ENCODE results near the gene DENND1A.

DENND1A gene

DNA sequence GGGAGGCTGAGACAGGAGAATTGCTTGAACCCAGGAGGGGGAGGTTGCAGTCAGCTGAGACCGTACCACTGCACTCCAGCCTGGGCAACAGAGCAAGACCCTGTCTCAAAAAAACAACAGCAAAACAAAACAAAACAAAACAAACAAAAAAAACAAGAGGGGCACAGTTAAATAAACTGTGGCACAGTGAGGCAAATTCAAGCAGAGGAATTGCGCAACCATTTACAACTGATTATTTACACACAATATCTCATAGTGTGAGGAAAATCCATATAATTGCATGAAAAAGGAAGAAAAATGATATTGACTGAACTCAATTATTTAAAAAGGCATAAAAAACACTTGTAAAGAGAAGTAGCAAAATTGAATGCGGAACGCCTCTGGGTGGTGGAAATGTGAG, 412.4 kb downstream of the DENND1A start:
- in situ Hi-C loops (cut with MboI; ENCODE audit: low sequenced_read_pairs): no loop called here

DNA sequence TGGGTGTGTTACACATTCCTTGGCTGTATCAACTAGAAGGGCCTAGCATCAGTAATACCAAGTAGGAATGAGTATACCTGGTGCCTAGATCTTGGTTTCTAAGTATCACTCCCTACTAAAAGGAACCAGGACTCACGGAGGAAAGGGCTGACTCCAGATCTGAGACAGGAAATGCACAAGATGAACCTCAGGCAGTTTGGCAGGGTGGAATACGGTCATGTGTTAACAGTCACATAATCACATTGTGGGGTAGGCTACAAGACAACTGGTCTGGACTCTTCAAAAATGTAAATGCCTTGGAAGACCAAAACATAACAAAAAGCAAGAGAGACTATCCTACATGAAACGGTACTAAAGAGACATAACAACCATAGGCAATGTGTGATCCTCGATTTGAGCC, 415.2 kb downstream of the DENND1A start:
- in situ Hi-C loops (cut with MboI; ENCODE audit: low sequenced_read_pairs): no loop called here

DNA sequence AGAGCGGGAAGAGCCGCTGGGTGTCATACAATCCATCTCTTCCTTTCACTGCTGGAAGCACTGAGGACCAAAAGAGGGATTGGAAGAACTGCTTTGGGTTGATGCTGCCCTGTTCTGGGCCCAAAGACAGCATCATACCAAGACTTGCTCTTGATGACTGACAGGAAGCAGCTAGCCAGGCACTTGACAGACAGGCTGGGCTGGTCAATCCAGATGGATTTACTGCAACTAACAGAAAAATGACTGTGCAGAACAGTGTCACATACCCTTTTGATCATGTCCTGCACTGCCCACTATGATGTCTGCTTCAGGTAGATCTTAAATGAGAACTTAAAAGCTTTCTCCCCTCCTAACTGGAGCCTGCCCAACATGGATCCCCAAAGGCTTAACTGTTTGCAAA, 416.4 kb downstream of the DENND1A start:
- in situ Hi-C loops (cut with MboI; ENCODE audit: low sequenced_read_pairs): no loop called here

DNA sequence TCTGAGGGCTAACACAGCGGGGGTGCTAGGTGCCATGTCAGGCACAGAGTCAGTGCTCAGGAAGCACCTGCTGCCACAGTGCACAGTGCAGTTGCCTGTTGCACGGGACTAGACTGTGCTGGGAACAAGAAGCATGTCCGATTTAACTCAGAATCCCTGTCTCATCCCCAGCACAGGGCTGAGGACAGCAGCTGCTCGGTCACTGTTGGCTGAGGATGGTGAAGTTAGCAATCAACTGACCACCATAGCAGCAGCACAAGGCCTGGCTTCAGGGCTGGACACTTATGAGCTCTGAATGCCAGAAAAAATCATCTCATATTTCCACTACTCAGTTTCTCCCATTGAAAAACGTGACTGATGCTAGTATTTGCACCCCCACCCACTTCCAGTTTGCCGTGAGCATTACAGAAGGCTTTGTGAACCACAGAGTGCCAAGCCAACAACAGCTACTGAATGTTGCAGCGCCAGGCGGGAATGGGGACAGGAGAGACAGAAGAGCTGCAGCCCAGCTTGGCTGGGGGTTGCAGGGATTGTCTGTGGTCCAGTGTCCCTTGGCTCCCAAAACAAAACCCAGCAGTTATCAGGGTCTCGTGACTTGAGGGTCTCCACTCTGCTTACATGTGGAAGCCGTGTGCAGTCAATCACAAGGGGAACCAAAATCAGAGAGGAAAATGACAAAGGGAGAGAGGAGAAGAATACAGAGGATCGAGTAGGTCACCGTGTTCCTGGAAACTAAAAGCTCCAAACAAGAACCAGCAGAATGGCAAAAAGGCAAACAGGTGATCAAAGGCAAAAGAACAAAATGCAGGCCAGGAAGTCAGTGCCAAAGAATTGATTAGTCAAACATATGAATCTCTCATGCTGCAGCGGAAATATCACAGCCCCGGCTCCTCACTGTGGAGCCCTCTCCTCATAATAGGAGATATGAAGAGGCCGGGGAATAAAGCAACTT, 418.3 kb downstream of the DENND1A start:
- in situ Hi-C loops (cut with MboI; ENCODE audit: low sequenced_read_pairs): no loop called here

DNA sequence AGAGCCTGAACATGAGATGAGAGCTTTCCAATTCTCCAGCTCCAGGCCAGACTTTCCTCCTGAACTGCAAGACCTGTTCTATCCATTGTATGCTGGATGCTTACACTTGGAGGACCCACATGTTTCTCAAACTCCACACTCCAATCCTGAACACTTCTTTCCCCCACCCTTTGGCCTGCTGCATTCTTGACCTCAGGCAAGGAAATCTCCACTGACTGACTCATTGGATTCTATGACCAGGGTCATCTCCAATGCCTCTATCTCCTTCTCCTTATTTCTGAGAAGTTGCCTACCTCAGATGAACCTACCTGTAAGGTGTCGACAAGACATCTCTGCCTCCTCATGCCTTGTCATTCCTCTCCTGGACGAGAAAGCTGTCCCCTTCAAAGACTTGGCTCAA, 420.3 kb downstream of the DENND1A start:
- in situ Hi-C loops (cut with MboI; ENCODE audit: low sequenced_read_pairs): no loop called here

DNA sequence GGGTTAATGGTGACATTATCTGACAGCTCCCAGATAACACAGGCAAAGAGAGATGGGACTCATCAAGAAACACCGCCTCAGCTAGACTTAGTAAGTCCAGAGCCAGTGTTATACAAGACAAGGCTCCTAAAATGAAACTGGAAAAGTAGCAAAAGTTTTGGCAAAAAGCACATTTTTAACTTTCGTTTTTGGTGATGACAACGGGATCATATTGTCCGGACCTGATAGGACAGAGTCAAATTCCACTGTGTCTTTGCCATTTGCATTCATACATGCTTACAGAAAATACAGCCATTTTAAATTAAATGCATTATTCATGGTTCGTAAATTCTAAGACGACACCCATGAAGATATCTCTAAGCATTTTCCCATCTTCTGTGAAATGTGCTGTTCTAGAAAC, 421.9 kb downstream of the DENND1A start:
- in situ Hi-C loops (cut with MboI; ENCODE audit: low sequenced_read_pairs): no loop called here

DNA sequence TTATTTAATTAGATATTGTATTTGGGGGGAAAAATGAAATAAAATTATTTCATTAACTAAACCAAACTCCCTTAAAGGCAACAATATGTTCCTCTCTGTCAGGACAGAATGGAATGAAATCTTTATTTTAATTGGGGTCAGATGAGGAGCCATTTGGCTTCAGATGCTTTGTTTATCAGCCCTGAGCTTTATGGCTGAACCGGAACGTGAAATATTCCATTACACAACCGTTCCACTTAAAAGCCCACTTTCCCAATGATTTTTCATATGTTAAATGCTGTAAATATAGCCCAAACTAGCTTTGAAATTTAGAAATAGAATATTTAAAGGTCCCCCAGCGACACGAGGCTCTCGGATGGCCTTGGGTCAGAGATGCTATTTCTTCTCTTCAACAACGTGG, 424.4 kb downstream of the DENND1A start:
- in situ Hi-C loops (cut with MboI; ENCODE audit: low sequenced_read_pairs): no loop called here

DNA sequence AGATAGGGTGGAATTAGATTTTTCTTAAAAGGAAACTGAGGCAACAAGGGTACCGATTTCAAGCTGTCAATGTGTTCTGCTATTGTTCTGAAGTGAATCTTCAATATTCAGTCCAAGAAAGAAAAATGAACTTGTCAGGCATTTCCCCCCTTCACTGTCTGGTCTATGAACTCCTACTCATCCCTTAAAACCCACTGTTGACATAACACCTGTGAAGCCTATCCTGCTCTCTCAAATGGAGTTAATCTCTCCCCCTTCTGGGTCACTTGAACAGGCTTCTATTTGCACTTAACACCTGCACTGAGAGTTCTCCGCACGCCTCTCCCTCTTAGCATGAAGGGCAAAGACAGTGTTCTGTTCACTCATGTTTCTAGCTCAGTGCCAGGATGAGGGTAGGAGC, 429.6 kb downstream of the DENND1A start:
- in situ Hi-C loops (cut with MboI; ENCODE audit: low sequenced_read_pairs): no loop called here

DNA sequence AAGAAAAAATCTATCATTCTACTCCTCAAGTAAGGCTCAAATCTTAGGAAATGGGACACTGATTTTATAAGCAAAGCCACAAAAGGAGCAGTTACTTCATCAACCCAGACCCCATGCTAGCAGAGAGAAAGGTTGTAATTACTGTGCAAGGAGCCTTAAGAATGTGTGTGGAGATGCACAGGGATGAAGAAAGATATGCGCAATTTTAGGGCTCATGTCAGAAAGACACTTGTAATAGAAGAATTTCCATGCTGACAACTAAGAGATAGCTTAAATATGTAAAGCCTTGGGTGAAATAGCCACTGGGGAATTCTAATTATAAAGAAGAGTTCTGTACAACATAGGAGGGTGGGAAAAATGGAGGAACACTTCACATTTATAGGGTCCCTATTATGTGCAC, 432.1 kb downstream of the DENND1A start:
- in situ Hi-C loops (cut with MboI; ENCODE audit: low sequenced_read_pairs): no loop called here

DNA sequence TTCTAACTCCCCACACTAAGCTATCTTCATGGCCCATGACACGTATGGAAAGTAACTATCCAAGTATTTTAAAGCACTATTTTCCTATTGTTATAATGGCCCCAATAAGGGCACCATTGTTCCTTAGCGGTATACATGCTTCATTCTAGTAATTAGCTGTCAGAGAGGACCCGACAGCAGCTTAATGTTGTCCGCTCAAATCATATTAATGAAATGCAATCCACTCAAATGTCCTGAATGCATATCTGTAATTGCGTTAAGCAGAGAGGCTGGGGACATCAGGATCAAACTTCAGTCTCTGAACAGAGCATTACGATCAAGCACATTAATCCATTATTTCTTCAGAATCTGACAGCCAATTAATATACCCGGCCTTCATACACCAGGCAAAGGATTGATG, 434.2 kb downstream of the DENND1A start:
- in situ Hi-C loops (cut with MboI; ENCODE audit: low sequenced_read_pairs): no loop called here

DNA sequence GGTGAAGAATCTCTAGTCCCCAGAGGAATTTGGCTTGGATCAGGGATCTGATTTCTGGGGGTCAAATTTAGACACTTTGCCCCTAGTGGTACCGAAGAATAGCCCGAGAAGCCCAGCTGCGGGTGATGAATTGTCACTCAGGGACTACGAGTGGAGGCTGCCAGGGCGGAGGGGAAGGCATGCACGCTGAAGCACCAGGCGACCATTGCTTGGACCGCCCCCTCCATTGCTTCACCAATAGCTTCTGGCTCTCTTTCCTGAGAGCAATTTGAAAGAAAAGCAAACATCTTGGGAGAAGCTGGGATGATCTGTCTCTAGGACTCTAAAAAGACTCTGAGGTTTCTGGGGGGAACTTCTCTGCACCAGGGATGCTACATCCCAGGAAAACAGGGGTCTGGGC, 436.3 kb downstream of the DENND1A start:
- in situ Hi-C loops (cut with MboI; ENCODE audit: low sequenced_read_pairs): no loop called here

DNA sequence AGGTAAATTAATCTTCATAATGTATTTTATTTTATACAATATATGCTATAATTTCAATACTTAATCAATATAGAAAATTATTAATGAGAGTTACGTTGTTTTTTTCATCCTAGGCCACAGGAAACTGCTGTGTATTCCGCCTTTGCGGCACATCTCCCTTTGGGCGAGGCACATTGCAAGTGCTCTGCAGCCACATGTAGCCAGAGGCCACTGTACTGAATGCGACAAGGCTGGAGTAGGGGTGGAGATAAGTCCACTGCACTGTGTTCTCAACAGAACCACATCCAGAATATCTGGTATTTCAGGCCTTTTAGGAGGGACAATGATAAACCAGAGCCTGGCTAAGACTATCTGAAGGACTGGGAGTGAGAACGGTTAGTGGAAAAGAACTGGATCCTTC, 439.2 kb downstream of the DENND1A start:
- in situ Hi-C loops (cut with MboI; ENCODE audit: low sequenced_read_pairs): no loop called here

DNA sequence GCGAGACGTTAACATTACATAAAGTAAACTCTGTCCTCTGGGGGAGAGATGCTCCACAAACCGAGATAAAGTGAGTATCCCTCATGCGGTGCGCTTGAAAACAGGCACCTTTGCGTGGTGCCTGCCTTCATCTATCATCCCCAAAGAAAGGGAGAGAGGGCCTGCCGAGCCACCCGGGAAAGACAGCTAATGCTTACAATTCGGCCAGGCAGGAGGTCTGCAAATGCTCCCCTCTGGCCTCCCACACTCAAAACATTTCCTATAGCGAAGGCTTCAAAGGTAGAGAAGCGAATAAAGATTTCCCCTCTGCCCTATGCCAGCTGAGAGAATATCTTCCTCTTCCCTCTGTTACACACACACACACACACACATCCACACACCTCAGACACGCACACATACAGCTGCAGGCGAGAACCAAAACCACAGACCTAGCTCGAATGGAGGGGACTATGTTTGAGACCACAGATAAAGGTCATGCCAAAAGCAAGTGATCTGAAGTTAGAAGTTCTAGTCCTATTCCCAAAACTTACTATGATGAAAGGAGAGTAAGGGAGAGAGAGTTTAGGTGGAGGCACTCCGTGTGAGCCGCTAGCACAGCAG, 441.1 kb downstream of the DENND1A start:
- in situ Hi-C loops (cut with MboI; ENCODE audit: low sequenced_read_pairs): no loop called here

DNA sequence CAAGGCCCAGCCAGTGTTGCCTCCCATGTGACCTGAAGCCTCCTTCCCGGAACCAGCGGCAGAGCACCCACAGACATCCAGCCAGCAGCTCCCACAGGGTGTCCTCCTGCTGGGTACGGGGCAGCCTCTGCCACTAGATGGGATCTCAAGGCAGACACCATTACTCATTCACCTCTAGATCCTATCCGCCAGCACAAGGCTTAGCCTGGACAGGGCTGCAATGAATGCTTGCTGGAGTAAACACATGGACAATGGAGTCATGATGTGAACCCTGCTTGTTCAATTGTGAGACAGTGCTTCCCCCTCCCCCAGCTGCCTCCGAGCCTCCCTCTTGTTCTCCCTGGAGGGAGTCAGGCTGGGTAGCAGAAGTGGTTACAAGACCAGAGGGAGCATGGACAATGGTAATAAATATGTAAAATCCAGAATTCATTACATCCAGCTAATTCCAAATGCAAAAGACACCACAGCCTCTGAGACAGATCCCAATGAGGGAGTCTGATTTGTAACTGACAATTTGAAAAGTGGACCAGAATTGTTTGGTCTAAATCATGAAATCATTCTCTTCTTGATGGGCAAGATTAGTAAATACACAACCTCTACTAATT, 441.9 kb downstream of the DENND1A start:
- in situ Hi-C loops (cut with MboI; ENCODE audit: low sequenced_read_pairs): no loop called here

DNA sequence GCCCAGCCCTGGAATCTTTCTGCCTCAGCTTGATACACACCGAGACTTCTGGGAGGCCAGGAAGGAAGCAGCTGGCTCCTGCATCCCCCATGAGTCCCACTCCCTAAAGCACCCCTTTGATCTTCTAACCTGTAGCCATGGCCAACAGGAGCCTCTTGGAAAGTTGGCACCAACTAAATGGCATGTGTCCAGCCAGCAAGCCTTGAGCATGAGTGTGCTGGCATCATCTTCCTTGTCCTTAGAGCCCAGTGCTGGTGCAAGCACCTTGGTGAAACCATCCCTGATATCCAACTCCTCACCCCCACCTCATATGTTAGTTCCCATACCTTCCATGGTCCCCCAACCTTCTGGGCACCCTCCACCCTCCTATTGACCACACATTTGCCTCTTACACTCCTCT, 443.5 kb downstream of the DENND1A start:
- in situ Hi-C loops (cut with MboI; ENCODE audit: low sequenced_read_pairs): no loop called here

DNA sequence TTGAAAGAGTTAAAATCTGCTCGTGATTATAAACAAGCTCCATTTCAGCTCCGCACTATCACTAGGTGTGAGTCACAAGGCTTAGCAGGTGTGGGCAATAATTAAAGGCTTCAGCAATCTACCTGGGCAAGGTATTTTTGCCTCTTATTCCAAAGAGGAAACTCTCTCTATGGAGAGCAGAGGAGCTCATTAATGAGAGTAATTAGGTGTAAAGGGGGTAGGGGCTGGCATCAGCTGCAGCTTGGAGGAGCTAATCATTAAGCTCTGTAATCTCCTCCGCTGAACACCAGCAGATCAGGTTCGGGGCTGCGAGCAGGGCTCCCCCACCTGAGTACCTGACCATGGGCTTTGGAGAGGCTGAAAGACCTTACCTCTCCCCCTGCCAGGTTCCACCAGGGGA, 444.7 kb downstream of the DENND1A start:
- in situ Hi-C loops (cut with MboI; ENCODE audit: low sequenced_read_pairs): no loop called here

DNA sequence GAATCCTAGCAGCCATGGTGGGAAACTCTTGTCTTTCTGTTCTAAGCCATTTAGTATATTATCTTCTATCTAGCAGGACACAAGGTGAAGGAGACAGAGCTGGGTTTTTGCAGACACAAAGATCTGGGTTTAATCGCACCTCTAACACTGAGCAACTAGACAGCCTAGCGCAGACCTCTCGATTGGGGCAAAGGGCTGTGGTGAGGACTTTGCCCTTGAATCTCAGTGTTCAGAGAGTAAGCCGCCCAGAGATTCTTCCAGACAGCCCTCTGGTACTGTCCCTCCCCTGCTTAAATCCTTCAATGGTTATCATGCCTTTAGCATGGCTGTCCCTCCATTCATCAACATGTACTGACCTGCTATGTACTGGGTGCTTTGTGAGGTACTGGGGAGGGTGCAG, 445.8 kb downstream of the DENND1A start:
- in situ Hi-C loops (cut with MboI; ENCODE audit: low sequenced_read_pairs): no loop called here

DNA sequence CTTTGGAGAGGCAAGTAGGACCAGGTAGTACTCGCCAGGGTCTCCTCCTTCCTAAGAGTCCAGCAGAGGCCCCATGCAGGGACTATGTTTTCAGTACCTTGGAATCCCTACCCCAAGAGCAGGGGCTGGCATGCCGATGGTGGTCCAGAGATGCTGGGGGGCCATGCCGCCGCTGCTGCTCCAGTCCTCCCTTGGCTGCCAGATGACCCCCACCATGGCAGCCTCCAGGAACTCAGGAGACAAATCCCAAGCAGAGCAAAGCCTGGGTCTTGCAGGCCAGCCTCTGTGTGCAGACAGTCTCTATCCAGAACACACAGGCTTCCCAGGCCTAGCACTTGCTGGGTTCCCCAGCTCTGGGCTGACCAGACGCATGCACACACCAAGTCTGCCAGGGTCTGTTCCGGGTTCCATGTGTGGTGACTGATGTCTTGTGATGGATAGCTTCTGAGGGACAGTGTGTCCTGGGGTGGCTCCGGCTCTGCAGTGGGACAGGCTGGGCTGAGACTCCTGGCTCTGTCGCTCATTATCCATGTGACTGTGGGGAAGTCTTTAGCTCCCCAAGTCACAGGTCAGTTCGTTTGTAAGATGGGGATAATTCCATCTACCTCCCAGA, 446.6 kb downstream of the DENND1A start:
- in situ Hi-C loops (cut with MboI; ENCODE audit: low sequenced_read_pairs): no loop called here

DNA sequence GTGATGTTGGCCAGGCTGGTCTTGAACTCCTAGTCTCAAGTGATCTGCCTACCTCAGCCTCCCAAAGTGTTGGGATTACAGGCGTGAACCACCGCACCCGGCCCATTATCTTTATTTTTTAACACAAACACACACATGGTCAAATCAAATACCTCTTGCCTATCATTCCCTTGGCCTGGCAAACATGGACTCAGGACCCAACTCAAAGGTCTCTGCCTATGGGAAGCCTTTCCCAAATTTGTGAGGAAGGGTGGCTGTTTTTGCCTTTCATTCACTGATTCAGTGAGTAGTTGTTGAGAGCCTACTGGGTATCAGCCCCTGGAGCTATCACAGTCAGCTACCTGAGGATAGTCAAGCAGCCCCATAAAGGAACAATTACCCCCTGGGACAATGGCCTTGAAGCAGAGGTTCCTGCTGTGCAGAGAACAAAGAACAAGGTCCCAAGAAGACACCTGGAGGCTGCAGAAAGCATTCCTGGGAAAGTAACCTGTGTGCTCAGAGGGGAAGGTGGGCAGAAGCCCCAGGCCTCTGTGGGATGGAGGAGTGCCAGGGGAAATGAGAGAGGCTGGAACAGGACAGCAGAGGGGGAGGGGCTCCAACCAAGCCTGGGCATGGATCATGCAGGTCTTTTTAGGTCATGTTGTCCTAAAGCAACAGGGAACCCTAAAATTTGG, 447.5 kb downstream of the DENND1A start:
- in situ Hi-C loops (cut with MboI; ENCODE audit: low sequenced_read_pairs): no loop called here

DNA sequence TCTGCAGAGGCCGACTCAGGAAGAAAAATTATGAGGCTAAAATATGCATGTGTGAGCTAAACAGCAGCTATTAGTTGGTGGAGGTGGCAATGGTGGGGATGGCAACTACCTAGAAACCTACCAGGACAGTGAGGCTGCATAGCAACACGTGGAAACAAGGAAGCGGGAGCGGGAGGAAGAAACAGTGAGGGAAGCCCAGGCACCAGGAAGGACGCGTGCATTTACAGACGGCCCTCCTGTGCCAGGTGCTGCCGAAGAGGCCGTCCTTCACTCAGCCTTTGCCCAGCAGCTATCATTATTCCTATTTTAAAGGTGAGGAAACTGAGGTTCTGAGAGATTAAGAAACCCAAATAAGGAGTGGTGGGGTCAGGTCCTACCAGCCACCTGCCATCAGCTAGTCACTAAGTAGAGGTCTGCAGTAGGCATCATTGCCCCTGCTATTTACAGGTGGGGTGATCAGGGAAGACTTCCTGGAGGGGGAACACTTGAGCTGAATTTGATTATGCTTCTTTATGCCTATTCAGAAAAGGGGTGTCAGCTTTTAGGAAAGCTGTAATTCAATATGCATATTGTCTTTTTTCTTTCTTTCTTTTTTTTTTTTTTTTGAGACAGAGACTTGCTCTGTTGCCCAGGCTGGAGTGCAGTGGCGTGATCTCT, 448.6 kb downstream of the DENND1A start:
- in situ Hi-C loops (cut with MboI; ENCODE audit: low sequenced_read_pairs): no loop called here

DNA sequence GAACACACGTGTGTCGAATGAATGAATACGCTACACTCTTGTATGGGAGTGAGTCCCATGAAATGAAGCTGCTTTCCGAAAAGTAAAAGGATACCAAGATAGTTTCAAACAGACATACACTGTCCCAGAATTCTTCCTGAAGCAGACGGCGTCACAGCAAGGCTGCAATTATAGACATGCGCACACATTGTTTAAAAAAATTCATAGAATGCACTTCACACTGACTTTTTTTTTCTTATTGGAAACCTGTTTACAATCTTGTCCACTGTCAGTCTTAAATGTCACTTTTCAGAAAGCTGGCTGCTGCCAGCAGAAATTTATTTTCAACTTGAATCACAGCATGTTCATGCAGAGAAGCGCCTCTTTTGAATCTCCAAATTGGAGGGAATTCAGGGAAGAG, 449.1 kb downstream of the DENND1A start:
- in situ Hi-C loops (cut with MboI; ENCODE audit: low sequenced_read_pairs): no loop called here
